WTC11 (cell line): ENCODE data around the gene PON3. TPM values are rescaled to one million over a fixed set of nuclear protein-coding genes. Genes with fewer than 3 reads are reported as not detected.

Experiments used
- ATAC-seq: fragments of 200-7000 bp; cut with Tn5 transposase; 2 replicates; pipeline ENCODE4 v1.10.0; 2021; ENCODE audit warnings: mild to moderate bottlenecking, moderate library complexity
- CTCF ChIA-PET: fragments of 300-600 bp; sonication (Branson Sonifier 250); formaldehyde crosslinking; loops from one replicate; lab custom pipeline; 2021; ENCODE audit warnings: antibody characterized with exemption; lab: Charles Lee
- POLR2A ChIA-PET: fragments of 350-600 bp; sonication (Branson Sonifier 250); formaldehyde crosslinking; loops from one replicate; lab custom pipeline; 2021; ENCODE audit warnings: antibody characterized with exemption; lab: Charles Lee
- DNase-seq: peaks from one replicate; pipeline ENCODE4 v3.0.0; 2021; ENCODE audit warnings: low spot score
- H3K27ac Mint-ChIP-seq: 2 replicates; pipeline ENCODE4 v1.8.0; 2021; ENCODE audit warnings: mixed read lengths
- H3K27me3 Mint-ChIP-seq: 2 replicates; pipeline ENCODE4 v1.8.0; 2021; ENCODE audit warnings: low read depth, mild to moderate bottlenecking, moderate library complexity, mixed read lengths
- H3K36me3 Mint-ChIP-seq: 2 replicates; pipeline ENCODE4 v1.8.0; 2021; ENCODE audit warnings: mixed read lengths
- H3K4me1 Mint-ChIP-seq: 2 replicates; pipeline ENCODE4 v1.8.0; 2022; ENCODE audit warnings: mixed read lengths
- H3K4me3 Mint-ChIP-seq: 2 replicates; pipeline ENCODE4 v1.8.0; 2021; ENCODE audit warnings: mild to moderate bottlenecking, moderate library complexity, mixed read lengths
- H3K9me3 Mint-ChIP-seq: 2 replicates; pipeline ENCODE4 v1.8.0; 2021; ENCODE audit warnings: mixed read lengths
- E2F5 ChIP-seq: sonication (generic); formaldehyde crosslinking; IDR thresholded peaks from 2 replicates; pipeline ENCODE4 v1.8.1; 2022; ENCODE audit warnings: mild to moderate bottlenecking, moderate library complexity, missing genetic modification reagents
- ELF4 ChIP-seq: sonication (generic); formaldehyde crosslinking; IDR thresholded peaks from 2 replicates; pipeline ENCODE4 v1.8.1; 2022; ENCODE audit warnings: low read depth, mild to moderate bottlenecking, moderate library complexity, missing genetic modification reagents
- EMX1 ChIP-seq: fragments of 250-450 bp; sonication (Bioruptor Pico); IDR thresholded peaks from 2 replicates; pipeline ENCODE4 v1.8.0; 2021; ENCODE audit warnings: mild to moderate bottlenecking
- FOXJ3 ChIP-seq: sonication (generic); formaldehyde crosslinking; IDR thresholded peaks from 2 replicates; pipeline ENCODE4 v1.9.0; 2021; ENCODE audit warnings: missing genetic modification reagents, mild to moderate bottlenecking, borderline replicate concordance
- FOXK1 ChIP-seq: sonication (generic); formaldehyde crosslinking; IDR thresholded peaks from 2 replicates; pipeline ENCODE4 v1.8.0; 2022; ENCODE audit warnings: mild to moderate bottlenecking, moderate library complexity, missing genetic modification reagents
- FOXP4 ChIP-seq: sonication (generic); formaldehyde crosslinking; IDR thresholded peaks from 2 replicates; pipeline ENCODE4 v1.8.0; 2022; ENCODE audit warnings: mild to moderate bottlenecking, missing genetic modification reagents
- GABPB1 ChIP-seq: sonication (generic); formaldehyde crosslinking; IDR thresholded peaks from 2 replicates; pipeline ENCODE4 v1.8.1; 2023; ENCODE audit warnings: mild to moderate bottlenecking, missing genetic modification reagents
- GRHL2 ChIP-seq: fragments of 250-450 bp; sonication (Bioruptor Pico); IDR thresholded peaks from 2 replicates; pipeline ENCODE4 v1.8.0; 2022; ENCODE audit warnings: mild to moderate bottlenecking, moderate library complexity; ENCODE audit not compliant: insufficient replicate concordance, severe bottlenecking
- JAZF1 ChIP-seq: fragments of 250-450 bp; sonication (Bioruptor Pico); IDR thresholded peaks from 2 replicates; pipeline ENCODE4 v1.9.0; 2021; ENCODE audit warnings: moderate library complexity, mild to moderate bottlenecking, inconsistent platforms
- JUN ChIP-seq: sonication (generic); formaldehyde crosslinking; IDR thresholded peaks from 2 replicates; pipeline ENCODE4 v1.8.0; 2023; ENCODE audit warnings: mild to moderate bottlenecking, missing genetic modification reagents
- MAX ChIP-seq: sonication (generic); formaldehyde crosslinking; IDR thresholded peaks from 2 replicates; pipeline ENCODE4 v1.8.0; 2022; ENCODE audit warnings: mild to moderate bottlenecking, missing genetic modification reagents
- MYBL2 ChIP-seq: sonication (generic); formaldehyde crosslinking; IDR thresholded peaks from 2 replicates; pipeline ENCODE4 v1.8.1; 2023; ENCODE audit warnings: mild to moderate bottlenecking, moderate library complexity, missing genetic modification reagents
- NR1H2 ChIP-seq: sonication (generic); formaldehyde crosslinking; IDR thresholded peaks from 2 replicates; pipeline ENCODE4 v1.9.0; 2021; ENCODE audit warnings: mild to moderate bottlenecking, moderate library complexity, missing genetic modification reagents
- RELA ChIP-seq: sonication (generic); formaldehyde crosslinking; IDR thresholded peaks from 2 replicates; pipeline ENCODE4 v1.8.1; 2022; ENCODE audit warnings: missing genetic modification reagents, mild to moderate bottlenecking, borderline replicate concordance
- SP1 ChIP-seq: sonication (generic); formaldehyde crosslinking; conservative IDR thresholded peaks from 2 replicates; pipeline ENCODE4 v1.8.1; 2022; ENCODE audit warnings: missing genetic modification reagents
- TEAD1 ChIP-seq: sonication (generic); formaldehyde crosslinking; IDR thresholded peaks from 2 replicates; pipeline ENCODE4 v1.8.0; 2022; ENCODE audit warnings: mild to moderate bottlenecking, missing genetic modification reagents
- TEAD4 ChIP-seq: sonication (generic); formaldehyde crosslinking; IDR thresholded peaks from 2 replicates; pipeline ENCODE4 v1.8.0; 2022; ENCODE audit warnings: mild to moderate bottlenecking, missing genetic modification reagents
- ZBTB21 ChIP-seq: sonication (generic); formaldehyde crosslinking; IDR thresholded peaks from 2 replicates; pipeline ENCODE4 v1.8.1; 2023; ENCODE audit warnings: mild to moderate bottlenecking, missing genetic modification reagents, borderline replicate concordance
- ZNF121 ChIP-seq: sonication (generic); formaldehyde crosslinking; IDR thresholded peaks from 2 replicates; pipeline ENCODE4 v1.8.0; 2023; ENCODE audit warnings: missing genetic modification reagents
- ZNF138 ChIP-seq: sonication (generic); formaldehyde crosslinking; conservative IDR thresholded peaks from 2 replicates; pipeline ENCODE4 v1.8.1; 2022; ENCODE audit warnings: mild to moderate bottlenecking, moderate library complexity, missing genetic modification reagents
- ZNF219 ChIP-seq: sonication (generic); formaldehyde crosslinking; IDR thresholded peaks from 2 replicates; pipeline ENCODE4 v1.8.0; 2023; ENCODE audit warnings: missing genetic modification reagents, mild to moderate bottlenecking, borderline replicate concordance
- ZNF317 ChIP-seq: sonication (generic); formaldehyde crosslinking; IDR thresholded peaks from 2 replicates; pipeline ENCODE4 v1.8.1; 2023; ENCODE audit warnings: low read depth, mild to moderate bottlenecking, moderate library complexity, missing genetic modification reagents, borderline replicate concordance
- ZNF512 ChIP-seq: sonication (generic); formaldehyde crosslinking; IDR thresholded peaks from 2 replicates; pipeline ENCODE4 v1.8.1; 2022; ENCODE audit warnings: missing genetic modification reagents, borderline replicate concordance
- total RNA-seq: library from RNA; stranded (reverse); gene quantifications from 3 replicates; pipeline ENCODE4 v1.2.3, GENCODE V29; 2021
- TF ChIP-seq, protein P1 (sequence below): sonication (generic); formaldehyde crosslinking; IDR thresholded peaks from 2 replicates; pipeline ENCODE4 v1.8.1; 2023; ENCODE audit warnings: mild to moderate bottlenecking, moderate library complexity, missing genetic modification reagents
- TF ChIP-seq, protein P2 (sequence below): fragments of 200-600 bp; IDR thresholded peaks from 2 replicates; pipeline ENCODE4 v1.8.0; 2022; ENCODE audit warnings: antibody characterized with exemption

PON3 gene
- total RNA-seq, 1 experiment from 2014 or later: 0.42 TPM

GRCh38 chr7:95435422-95435780 is 39.2 kb upstream of the PON3 start:
- no peaks in the 10 kb centered on the region for H3K9me3 Mint-ChIP-seq
- peak overlapping the region; percentile 90 for H3K27ac Mint-ChIP-seq
- no peaks in the 10 kb centered on the region for H3K27me3 Mint-ChIP-seq
- DNase-seq (no peak), ATAC-seq (no peak; the same call in 1 of the 2 replicates)
- ChIA-PET POLR2A (interaction anchor here (0.7 to 2.3 kb wide), 2 partner anchors 39 to 697 kb away, joined by 3 to 6 read pairs; partner anchors contain the start of gene PON3), CTCF (interaction anchor here (0.7 to 2.1 kb wide), 4 partner anchors 22 to 405 kb away, joined by 3 to 12 read pairs (median 3); partner anchors contain the start of gene PON3)
- peak overlapping the region; percentile 88 for H3K4me3 Mint-ChIP-seq
- no peaks in the 10 kb centered on the region for H3K36me3 Mint-ChIP-seq
- TF ChIP-seq SP1 (CRISPR knock-in tag): no peak
- no peak for TF ChIP-seq JAZF1
- peak; percentile 99 for TF ChIP-seq ZNF121 (CRISPR knock-in tag)
- no peak for TF ChIP-seq ELF4 (CRISPR knock-in tag)
- H3K4me1 Mint-ChIP-seq: peaks cover 7% of the 10 kb centered on the region

DNA sequence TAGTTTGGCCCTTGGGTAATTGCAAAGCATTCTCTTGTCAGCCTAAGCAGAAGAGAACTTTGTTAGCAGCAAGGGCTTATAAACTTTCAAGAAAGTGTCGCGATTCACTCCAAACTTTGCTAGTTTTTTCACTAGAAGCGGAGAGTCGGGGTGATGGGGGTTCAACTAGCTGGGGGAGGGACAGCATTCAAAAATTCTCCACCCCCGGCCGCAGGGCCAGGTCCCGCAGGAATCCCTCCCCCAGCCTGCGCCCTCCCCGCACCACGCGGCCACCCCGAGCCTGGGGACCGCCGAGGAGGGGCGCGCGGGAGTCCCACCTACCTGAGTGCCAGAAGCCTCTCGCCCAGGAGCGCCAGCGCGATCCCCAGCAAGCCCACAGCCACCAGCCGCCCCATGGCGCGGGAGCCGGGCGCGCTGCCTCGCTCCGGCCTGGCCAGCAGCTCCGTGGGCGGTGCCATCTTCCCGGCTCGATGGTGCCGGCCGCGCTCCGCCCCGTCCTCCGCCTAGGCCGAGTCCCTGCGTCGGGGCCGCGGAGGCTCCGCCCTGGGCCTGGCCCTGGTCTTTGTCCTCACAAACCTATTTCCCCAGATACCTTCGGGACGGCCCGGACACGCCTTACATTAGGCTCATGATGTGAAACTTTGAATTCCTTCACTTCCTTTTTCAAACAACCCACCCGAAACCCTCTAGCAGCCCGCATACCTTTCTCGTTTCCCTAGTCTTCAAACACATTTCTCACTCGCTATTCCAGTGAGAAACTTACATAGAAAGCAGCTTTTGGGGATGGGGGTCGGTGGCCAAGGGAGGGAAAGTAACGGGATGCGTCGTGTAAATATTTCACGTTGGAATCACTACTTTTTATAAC is 38.6 kb upstream of the PON3 start, which contains the start of gene PON2:
PON2 (minus strand) TSS at position 472 of the 865 bp plus-strand sequence; CDS start at position 395, 77 bp downstream.
- Mint-ChIP-seq H3K4me1 (peaks cover 7% of the 10 kb centered on the region), H3K4me3 (peak within 1 kb of the TSS; percentile 88), H3K9me3 (no peaks in the 10 kb centered on the region), H3K27ac (peak within 1 kb of the TSS; percentile 90), H3K36me3 (no peaks in the 10 kb centered on the region), H3K27me3 (no peaks in the 10 kb centered on the region)
- ChIA-PET CTCF (interaction anchor here (0.7 to 2.1 kb wide), 4 partner anchors 23 to 406 kb away, joined by 3 to 12 read pairs (median 3); partner anchors contain the start of gene PON3), POLR2A (interaction anchor here (0.7 to 2.3 kb wide), 2 partner anchors 38 to 697 kb away, joined by 3 to 6 read pairs; partner anchors contain the start of gene PON3)
- ATAC-seq: peak; percentile 99
- DNase-seq: peak; percentile 79
- TF ChIP-seq EMX1 (CRISPR knock-in tag) (no peak), MAX (peak; percentile 64; the same call in 1 of the 2 replicates), FOXJ3 (no peak), ZNF219 (CRISPR knock-in tag) (peak; percentile 62; the same call in 1 of the 2 replicates), ZNF138 (no peak), GRHL2 (CRISPR knock-in tag) (no peak), JUN (peak; percentile 77; the same call in 1 of the 2 replicates), TEAD1 (CRISPR knock-in tag) (peak; percentile 61), FOXK1 (peak; percentile 13; the same call in 1 of the 2 replicates), TEAD4 (CRISPR knock-in tag) (0 out of 2 replicates have a peak, but pooled peaks have one; percentile 35), ZNF317 (CRISPR knock-in tag) (peak; percentile 35; the same call in 1 of the 2 replicates), MYBL2 (0 out of 2 replicates have a peak, but pooled peaks have one; percentile 27), E2F5 (peak; percentile 86; the same call in 1 of the 2 replicates), ZBTB21 (CRISPR knock-in tag) (0 out of 2 replicates have a peak, but pooled peaks have one; percentile 12), RELA (peak; percentile 45; the same call in 1 of the 2 replicates), FOXP4 (CRISPR knock-in tag) (peak; percentile 61; the same call in 1 of the 2 replicates), NR1H2 (CRISPR knock-in tag) (no peak), GABPB1 (CRISPR knock-in tag) (peak; percentile 47), ZNF512 (CRISPR knock-in tag) (no peak)
- TF ChIP-seq, protein P1, sequence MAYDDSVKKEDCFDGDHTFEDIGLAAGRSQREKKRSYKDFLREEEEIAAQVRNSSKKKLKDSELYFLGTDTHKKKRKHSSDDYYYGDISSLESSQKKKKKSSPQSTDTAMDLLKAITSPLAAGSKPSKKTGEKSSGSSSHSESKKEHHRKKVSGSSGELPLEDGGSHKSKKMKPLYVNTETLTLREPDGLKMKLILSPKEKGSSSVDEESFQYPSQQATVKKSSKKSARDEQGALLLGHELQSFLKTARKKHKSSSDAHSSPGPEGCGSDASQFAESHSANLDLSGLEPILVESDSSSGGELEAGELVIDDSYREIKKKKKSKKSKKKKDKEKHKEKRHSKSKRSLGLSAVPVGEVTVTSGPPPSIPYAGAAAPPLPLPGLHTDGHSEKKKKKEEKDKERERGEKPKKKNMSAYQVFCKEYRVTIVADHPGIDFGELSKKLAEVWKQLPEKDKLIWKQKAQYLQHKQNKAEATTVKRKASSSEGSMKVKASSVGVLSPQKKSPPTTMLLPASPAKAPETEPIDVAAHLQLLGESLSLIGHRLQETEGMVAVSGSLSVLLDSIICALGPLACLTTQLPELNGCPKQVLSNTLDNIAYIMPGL (CRISPR knock-in tag): peak; percentile 93
- TF ChIP-seq, protein P2, sequence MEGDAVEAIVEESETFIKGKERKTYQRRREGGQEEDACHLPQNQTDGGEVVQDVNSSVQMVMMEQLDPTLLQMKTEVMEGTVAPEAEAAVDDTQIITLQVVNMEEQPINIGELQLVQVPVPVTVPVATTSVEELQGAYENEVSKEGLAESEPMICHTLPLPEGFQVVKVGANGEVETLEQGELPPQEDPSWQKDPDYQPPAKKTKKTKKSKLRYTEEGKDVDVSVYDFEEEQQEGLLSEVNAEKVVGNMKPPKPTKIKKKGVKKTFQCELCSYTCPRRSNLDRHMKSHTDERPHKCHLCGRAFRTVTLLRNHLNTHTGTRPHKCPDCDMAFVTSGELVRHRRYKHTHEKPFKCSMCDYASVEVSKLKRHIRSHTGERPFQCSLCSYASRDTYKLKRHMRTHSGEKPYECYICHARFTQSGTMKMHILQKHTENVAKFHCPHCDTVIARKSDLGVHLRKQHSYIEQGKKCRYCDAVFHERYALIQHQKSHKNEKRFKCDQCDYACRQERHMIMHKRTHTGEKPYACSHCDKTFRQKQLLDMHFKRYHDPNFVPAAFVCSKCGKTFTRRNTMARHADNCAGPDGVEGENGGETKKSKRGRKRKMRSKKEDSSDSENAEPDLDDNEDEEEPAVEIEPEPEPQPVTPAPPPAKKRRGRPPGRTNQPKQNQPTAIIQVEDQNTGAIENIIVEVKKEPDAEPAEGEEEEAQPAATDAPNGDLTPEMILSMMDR: no peak
